ENCODE results near the gene EZR.

EZR gene

DNA sequence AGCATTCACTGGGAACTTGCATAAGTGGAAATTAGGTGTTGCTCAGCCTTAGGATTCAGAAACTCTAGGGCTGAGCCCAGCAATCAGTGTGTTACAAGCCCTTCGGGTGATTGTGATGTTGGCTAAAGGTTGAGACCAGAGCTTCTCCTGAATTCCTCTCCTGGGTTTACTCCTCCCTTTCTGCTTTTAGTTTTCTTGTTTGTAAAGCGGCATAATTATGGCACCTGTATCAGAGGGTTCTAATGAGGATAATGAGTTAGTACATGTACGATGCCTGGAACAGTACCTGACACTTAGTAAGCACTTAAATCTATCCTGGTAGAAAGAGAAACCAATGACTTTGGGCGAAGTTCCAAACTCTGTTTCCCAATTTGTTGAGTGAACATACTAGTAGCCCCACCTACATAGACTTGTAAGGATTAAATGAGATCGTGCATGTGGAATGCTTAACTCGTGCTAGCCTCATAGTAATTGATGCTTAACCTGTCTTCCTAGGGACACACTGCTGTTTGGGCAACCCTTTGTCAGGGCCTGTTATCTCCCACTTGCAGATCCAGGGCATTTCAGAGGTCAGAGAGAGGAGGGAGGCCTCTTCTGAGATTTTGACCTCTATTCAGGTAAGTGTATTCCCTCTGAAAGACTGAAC, 932 bp upstream of the EZR start:
- no peak for DNase-seq
- H3K4me2 ChIP-seq (ENCODE audit: insufficient read depth, low read length), result peak overlapping the region; percentile 97

DNA sequence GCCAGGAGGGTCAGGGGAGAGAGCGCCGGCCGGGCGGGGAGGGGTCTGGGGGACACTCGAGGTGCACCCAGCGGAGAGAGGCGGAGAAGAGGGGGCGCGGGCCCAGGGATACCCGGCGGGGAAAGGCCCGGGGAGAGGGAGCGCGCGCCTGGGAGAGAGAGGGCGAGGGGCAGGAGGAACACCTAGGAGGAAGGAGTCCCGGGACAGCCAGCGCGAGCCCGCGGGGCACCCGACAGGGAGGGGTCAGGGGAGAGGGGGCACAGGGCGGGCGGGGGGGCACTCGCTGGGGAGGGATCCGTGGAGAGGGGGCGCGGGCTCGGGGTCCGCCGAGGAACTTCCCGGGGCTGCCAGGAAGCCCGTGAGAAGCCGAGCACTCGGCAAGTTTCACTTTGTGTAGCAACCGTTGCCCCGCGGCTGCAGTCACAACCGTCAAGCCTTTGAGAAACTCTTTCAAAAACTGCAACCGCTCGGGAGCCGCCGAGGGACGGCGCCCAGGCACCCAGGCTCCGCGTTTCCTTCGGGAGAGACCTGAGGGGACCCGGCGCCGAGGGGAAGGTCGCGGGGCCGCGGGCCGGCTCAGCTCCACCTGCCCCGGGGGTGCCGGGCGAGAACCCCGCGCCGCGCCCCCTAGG, 471 bp downstream of the EZR start:
- Histone ChIP-seq H2AFZ (ENCODE audit: low read depth, low read length) (peak overlapping the region; percentile 74), H3K27ac (ENCODE audit: low read length) (peak overlapping the region; percentile 86), H3K9ac (ENCODE audit: low read depth, low read length) (peak overlapping the region; percentile 86), H3K79me2 (ENCODE audit: insufficient read depth, low read length) (peaks cover 49% of the 10 kb centered on the region), H4K20me1 (ENCODE audit: insufficient read depth, low read length) (peaks cover 41% of the 10 kb centered on the region), H3K36me3 (ENCODE audit: insufficient read depth, low read length) (peaks cover 37% of the 10 kb centered on the region), H3K4me3 (ENCODE audit: low read depth in 1 of 2, low read length in 2 of 2) (peak overlapping the region; percentile 78 to 94; a peak in 3 of 4 replicates), H3K9me3 (ENCODE audit: insufficient read depth, low read length, severe bottlenecking) (no peaks in the 10 kb centered on the region), H3K27me3 (ENCODE audit: insufficient read depth, low read length, poor library complexity) (no peaks in the 10 kb centered on the region), H3K4me2 (ENCODE audit: insufficient read depth, low read length) (peak overlapping the region; percentile 97), H3K4me1 (ENCODE audit: insufficient read depth, low read length) (peaks cover 49% of the 10 kb centered on the region)
- TF ChIP-seq, protein P1, sequence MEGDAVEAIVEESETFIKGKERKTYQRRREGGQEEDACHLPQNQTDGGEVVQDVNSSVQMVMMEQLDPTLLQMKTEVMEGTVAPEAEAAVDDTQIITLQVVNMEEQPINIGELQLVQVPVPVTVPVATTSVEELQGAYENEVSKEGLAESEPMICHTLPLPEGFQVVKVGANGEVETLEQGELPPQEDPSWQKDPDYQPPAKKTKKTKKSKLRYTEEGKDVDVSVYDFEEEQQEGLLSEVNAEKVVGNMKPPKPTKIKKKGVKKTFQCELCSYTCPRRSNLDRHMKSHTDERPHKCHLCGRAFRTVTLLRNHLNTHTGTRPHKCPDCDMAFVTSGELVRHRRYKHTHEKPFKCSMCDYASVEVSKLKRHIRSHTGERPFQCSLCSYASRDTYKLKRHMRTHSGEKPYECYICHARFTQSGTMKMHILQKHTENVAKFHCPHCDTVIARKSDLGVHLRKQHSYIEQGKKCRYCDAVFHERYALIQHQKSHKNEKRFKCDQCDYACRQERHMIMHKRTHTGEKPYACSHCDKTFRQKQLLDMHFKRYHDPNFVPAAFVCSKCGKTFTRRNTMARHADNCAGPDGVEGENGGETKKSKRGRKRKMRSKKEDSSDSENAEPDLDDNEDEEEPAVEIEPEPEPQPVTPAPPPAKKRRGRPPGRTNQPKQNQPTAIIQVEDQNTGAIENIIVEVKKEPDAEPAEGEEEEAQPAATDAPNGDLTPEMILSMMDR (IDR thresholded peaks at IDR 0.05; ENCODE audit: borderline replicate concordance, extremely low read depth, low read length, poor library complexity, severe bottlenecking), result no peak
- TF ChIP-seq EZH2 (IDR thresholded peaks at IDR 0.05; ENCODE audit: borderline replicate concordance, low read depth, low read length, severe bottlenecking), result no peak
- ATAC-seq (ENCODE audit: insufficient read depth, low read depth), result peak; percentile 64
- DNase-seq, result peak; percentile 76

More for the DNA sequence above, 932 bp upstream of the EZR start:
- Histone ChIP-seq H3K4me1 (ENCODE audit: insufficient read depth, low read length) (peaks cover 36% of the 10 kb centered on the region), H3K36me3 (ENCODE audit: insufficient read depth, low read length) (peaks cover 24% of the 10 kb centered on the region), H2AFZ (ENCODE audit: low read depth, low read length) (peak overlapping the region; percentile 74), H3K4me3 (ENCODE audit: low read depth in 1 of 2, low read length in 2 of 2) (no peak overlapping the region), H3K9ac (ENCODE audit: low read depth, low read length) (no peak overlapping the region), H4K20me1 (ENCODE audit: insufficient read depth, low read length) (peaks cover 27% of the 10 kb centered on the region), H3K27me3 (ENCODE audit: insufficient read depth, low read length, poor library complexity) (no peaks in the 10 kb centered on the region), H3K79me2 (ENCODE audit: insufficient read depth, low read length) (peaks cover 35% of the 10 kb centered on the region), H3K27ac (ENCODE audit: low read length) (no peak overlapping the region), H3K9me3 (ENCODE audit: insufficient read depth, low read length, severe bottlenecking) (no peaks in the 10 kb centered on the region)
- no peak for ATAC-seq (ENCODE audit: insufficient read depth, low read depth)
- no peak for TF ChIP-seq EZH2 (IDR thresholded peaks at IDR 0.05; ENCODE audit: borderline replicate concordance, low read depth, low read length, severe bottlenecking)
- TF ChIP-seq, protein P1 (IDR thresholded peaks at IDR 0.05; ENCODE audit: borderline replicate concordance, extremely low read depth, low read length, poor library complexity, severe bottlenecking), result no peak

DNA sequence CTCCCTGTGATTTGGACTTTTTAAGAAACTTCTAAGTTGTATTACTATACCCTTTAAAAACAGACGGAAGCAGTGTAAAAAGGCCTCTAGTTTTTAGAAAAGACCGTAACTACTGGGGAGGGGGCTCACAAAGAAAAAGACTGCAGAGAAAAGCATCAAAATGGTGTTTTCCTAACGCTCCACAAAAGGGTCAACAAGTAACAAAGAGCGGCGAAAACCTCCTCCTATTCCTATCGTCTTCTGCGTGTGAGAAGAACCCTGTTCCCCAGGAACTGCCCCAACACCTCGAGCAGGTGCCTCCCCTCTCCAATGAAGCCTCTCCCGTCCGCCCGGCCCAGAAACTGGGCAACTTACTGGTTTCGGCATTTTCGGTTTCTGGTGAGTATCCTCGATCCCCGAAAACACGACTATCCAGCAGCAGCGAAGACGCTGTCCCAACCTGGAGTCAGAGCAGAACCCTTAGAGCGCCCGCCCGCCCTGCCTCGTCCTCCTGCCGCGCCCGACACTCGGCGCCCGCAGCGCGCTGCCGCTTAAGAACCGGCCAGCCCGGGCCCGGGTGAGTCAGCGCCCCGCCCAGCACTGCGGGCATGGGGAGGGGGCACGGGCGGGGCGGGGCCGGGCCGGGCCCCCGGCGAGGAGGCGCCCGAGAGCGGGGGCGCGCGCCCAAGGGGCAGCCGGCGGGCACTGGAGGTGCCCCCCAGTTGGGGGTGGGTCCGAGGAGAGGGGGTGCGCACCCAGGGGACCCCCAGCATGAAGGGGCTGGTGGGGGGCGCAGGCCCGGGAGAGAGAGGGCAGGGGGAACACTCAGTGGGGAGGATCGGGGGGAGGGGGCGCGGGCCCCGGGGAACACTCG, 1.2 kb downstream of the EZR start:
- Histone ChIP-seq H3K79me2 (ENCODE audit: insufficient read depth, low read length) (peaks cover 56% of the 10 kb centered on the region), H4K20me1 (ENCODE audit: insufficient read depth, low read length) (peaks cover 49% of the 10 kb centered on the region), H3K9me3 (ENCODE audit: insufficient read depth, low read length, severe bottlenecking) (no peaks in the 10 kb centered on the region), H3K27me3 (ENCODE audit: insufficient read depth, low read length, poor library complexity) (no peaks in the 10 kb centered on the region), H2AFZ (ENCODE audit: low read depth, low read length) (peak overlapping the region; percentile 42), H3K4me3 (ENCODE audit: low read depth in 1 of 2, low read length in 2 of 2) (peak overlapping the region; percentile 78 to 94; a peak in 3 of 4 replicates), H3K9ac (ENCODE audit: low read depth, low read length) (peak overlapping the region; percentile 86), H3K4me1 (ENCODE audit: insufficient read depth, low read length) (peaks cover 56% of the 10 kb centered on the region), H3K36me3 (ENCODE audit: insufficient read depth, low read length) (peaks cover 44% of the 10 kb centered on the region), H3K4me2 (ENCODE audit: insufficient read depth, low read length) (peak overlapping the region; percentile 97), H3K27ac (ENCODE audit: low read length) (peak overlapping the region; percentile 86)
- ATAC-seq (ENCODE audit: insufficient read depth, low read depth) (peak; percentile 74), DNase-seq (peak; percentile 77)
- TF ChIP-seq, protein P1 (IDR thresholded peaks at IDR 0.05; ENCODE audit: borderline replicate concordance, extremely low read depth, low read length, poor library complexity, severe bottlenecking), result no peak
- no peak for TF ChIP-seq EZH2 (IDR thresholded peaks at IDR 0.05; ENCODE audit: borderline replicate concordance, low read depth, low read length, severe bottlenecking)
